Effector memory CD8-positive, alpha-beta T cell (primary cell): ENCODE results near the gene TMEM187.
A peak's percentile ranks its signal among the peaks of the same experiment; 100 is the strongest.

ENCODE experiments used
- ATAC-seq: fragments of 150-1000 bp; cut with Tn5 transposase; replicated peaks from 2 replicates; pipeline ENCODE4 v1.10.0; 2021; ENCODE audit warnings: mild to moderate bottlenecking, moderate library complexity
- DNase-seq, 3 experiments: peaks; one replicate each; pipeline ENCODE4 v3.0.0; 2021
- H3K27ac Mint-ChIP-seq, 2 donors: one replicate each; pipeline ENCODE4 v1.8.0; 2022; ENCODE audit warnings: mild to moderate bottlenecking in 2 of 2, mixed read lengths in 2 of 2, moderate library complexity in 2 of 2
- H3K27me3 Mint-ChIP-seq, 2 donors: one replicate each; pipeline ENCODE4 v1.8.0; 2022; ENCODE audit warnings: mixed read lengths in 2 of 2
- H3K36me3 Mint-ChIP-seq: one replicate; pipeline ENCODE4 v1.8.0; 2022; ENCODE audit warnings: mild to moderate bottlenecking, moderate library complexity, mixed read lengths; ENCODE audit not compliant: insufficient read depth
- H3K4me1 Mint-ChIP-seq, 2 donors: one replicate each; pipeline ENCODE4 v1.8.0; 2022; ENCODE audit warnings: low read depth in 2 of 2, mixed read lengths in 2 of 2
- H3K4me3 Mint-ChIP-seq, 2 donors: one replicate each; pipeline ENCODE4 v1.8.0; 2022; ENCODE audit warnings: mild to moderate bottlenecking in 2 of 2, mixed read lengths in 2 of 2, moderate library complexity in 2 of 2
- H3K9me3 Mint-ChIP-seq, 2 donors: one replicate each; pipeline ENCODE4 v1.8.0; 2022; ENCODE audit warnings: mixed read lengths in 2 of 2

Gene TMEM187

DNA sequence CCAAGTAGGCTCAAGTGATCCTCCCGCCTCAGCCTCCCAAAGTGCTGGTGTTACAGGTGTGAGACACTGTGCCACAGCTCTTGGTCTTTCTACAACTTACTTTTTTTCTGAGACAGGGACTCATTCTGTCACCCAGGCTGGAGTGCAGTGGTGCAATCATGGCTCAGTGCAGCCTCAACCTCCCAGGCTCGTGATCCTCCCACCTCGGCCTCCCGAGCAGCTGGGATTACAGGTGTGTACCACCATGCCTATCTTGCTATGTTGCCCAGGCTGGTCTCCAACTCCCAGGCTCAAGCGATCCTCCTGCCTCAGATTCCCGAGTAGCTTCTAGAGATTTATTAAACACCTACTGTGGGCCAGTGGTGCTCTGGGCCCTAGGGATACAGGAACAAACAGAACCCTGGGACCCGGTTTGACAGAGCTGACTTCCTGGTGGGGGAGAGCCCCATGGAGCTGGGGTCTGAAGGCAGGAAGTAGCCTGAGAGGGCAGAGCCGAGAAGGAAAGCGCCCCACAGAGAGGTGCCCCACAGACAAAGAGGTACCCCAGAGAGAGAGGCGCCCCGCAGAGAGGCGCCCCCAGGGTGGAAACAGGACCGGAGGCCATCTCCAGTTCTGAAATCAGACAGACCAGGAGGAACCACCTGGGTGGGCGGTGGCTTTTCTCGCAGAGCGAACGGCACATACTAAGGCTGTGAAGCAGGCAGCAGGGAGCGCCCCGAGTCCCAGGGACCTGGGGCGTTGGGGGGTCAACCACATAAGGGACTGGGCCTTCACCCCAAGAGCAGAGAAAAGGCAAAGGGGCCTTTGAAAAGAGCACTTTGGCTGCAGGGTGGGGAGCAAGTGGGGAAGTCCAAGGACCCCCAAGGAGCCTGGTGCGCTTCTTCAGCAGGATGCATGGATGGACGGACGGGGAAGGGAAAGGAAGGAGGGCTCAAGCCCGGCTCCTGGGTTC, 42.2 kb downstream of the TMEM187 start:
- no peak for DNase-seq
- Mint-ChIP-seq H3K4me3 (no peak overlapping the region), H3K27ac (no peak overlapping the region), H3K9me3 (no peaks in the 10 kb centered on the region), H3K36me3 (peaks cover 53% of the 10 kb centered on the region), H3K4me1 (peaks cover 15 to 21% of the 10 kb centered on the region in 2 donors), H3K27me3 (no peaks in the 10 kb centered on the region)
- no peak for ATAC-seq

DNA sequence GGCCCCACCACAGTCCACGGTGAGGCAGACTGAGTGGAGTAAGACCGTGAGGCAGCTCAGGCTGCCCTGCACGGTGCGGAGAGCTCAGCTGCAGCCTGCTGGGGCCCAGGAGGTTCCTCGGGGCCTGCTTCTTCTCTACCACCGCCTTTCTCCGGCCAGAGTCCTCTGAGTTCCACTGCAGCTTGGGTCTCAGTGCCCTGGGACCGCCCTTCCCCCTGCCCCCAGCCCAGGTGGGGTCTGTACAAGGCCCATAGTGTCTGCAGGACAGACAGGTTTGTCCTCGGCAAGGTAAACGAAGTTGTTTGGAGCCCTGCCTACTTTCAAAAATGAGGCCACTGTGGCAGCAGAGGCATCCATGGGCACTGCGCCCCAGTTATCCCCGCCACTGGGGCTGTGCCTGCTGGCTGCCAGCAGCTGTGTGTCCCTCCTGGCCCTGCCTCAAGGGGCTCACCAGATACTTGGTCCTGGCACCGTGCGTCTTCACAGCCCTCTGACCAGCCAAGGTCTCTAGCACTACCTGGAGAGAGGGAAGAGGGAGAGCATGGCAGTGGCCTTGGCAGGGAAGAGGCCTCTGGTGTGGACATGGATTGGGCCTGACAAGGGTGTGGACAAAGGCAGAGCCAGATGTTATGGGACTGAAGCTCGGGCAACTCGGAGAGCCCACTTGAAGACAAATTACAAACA, 43.2 kb downstream of the TMEM187 start:
- H3K9me3 Mint-ChIP-seq, result no peaks in the 10 kb centered on the region
- peaks cover 59% of the 10 kb centered on the region for H3K36me3 Mint-ChIP-seq
- H3K27me3 Mint-ChIP-seq, result no peaks in the 10 kb centered on the region
- H3K27ac Mint-ChIP-seq, result peak overlapping the region in 1 of 2 donors; percentile 72
- peaks cover 20 to 24% of the 10 kb centered on the region in 2 donors for H3K4me1 Mint-ChIP-seq
- DNase-seq (no peak), ATAC-seq (no peak)
- peak overlapping the region; percentile 10 to 31 for H3K4me3 Mint-ChIP-seq

DNA sequence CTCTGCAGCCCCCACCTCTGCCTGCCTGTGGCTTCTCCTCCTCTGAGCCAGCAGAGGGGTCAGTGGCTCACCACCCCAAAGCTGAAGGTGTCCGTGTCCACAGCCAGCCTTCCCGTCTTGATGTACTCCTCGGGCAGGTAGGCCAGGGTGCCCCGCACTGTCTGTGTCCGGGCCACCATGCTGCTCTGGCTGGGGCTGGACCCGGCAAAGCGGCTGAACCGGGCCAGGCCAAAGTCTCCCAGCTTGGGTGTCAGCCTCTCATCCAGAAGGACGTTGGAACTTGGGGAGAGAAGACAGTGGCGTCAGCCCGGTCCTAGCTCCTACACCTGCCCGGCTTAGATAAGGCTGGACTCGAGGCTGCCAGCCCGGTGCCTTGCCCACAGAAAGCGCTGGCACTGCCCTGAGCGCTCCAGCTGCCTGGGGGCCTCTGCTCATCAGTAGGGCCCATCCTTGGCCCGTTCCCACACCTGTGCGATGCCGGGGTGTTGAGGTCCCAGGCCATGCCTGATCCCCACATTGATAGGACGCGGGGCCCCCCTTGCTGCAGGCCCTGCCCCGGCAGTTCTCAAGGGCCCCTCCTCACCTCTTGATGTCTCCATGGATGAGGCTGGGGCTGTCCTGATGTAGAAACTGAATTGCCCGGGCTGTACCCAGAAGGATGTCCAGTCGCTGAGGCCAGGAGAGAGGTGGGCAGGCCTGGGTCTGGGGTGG, 44.0 kb downstream of the TMEM187 start:
- H3K9me3 Mint-ChIP-seq, result no peaks in the 10 kb centered on the region
- H3K27me3 Mint-ChIP-seq, result no peaks in the 10 kb centered on the region
- peak overlapping the region in 1 of 2 donors; percentile 10 for H3K4me3 Mint-ChIP-seq
- ATAC-seq, result no peak
- peaks cover 20 to 24% of the 10 kb centered on the region in 2 donors for H3K4me1 Mint-ChIP-seq
- DNase-seq, result no peak
- no peak overlapping the region for H3K27ac Mint-ChIP-seq
- peaks cover 58% of the 10 kb centered on the region for H3K36me3 Mint-ChIP-seq

DNA sequence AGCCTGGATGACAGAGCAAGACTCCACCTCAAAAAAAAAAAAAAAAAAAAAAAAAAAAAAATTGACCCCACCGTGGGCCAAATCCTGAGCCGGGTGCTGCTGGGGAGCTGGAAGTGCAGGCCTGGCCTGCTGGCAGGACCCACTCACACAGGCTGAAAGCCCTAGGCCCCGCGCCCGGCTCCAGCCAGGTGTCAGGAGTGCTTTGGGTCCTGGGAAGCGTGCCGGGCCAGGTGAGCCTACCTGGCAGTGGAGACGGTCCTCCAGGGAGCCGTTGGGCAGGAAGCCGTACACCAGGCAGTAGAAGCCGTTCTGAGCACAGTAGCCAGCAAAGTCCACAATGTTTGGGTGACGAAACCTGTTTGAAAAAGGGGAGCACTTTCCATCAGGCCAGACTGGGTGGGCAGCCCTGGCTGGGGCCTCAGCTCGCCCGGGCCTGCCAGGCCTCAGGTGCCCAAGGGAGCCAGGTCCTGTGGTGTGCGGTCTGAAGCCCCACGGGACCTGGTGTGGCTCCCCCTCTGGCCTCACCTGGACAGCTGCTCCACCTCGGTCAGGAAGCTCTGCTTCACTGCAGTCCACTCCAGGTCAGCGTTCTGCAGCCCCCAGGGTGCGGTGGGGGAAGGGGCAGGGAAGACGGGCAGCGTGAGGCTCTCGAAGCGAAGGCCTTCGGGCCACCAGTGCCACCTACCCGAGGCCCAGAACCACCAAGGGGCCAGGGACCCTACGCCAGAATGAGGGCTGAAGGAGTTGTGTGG, 45.4 kb downstream of the TMEM187 start:
- Mint-ChIP-seq H3K4me3 (peak overlapping the region; percentile 89 to 94), H3K4me1 (peaks cover 20 to 26% of the 10 kb centered on the region in 2 donors), H3K27me3 (no peaks in the 10 kb centered on the region), H3K9me3 (no peaks in the 10 kb centered on the region), H3K36me3 (peaks cover 58% of the 10 kb centered on the region), H3K27ac (peak overlapping the region; percentile 91 to 94)
- DNase-seq, result no peak
- no peak for ATAC-seq

DNA sequence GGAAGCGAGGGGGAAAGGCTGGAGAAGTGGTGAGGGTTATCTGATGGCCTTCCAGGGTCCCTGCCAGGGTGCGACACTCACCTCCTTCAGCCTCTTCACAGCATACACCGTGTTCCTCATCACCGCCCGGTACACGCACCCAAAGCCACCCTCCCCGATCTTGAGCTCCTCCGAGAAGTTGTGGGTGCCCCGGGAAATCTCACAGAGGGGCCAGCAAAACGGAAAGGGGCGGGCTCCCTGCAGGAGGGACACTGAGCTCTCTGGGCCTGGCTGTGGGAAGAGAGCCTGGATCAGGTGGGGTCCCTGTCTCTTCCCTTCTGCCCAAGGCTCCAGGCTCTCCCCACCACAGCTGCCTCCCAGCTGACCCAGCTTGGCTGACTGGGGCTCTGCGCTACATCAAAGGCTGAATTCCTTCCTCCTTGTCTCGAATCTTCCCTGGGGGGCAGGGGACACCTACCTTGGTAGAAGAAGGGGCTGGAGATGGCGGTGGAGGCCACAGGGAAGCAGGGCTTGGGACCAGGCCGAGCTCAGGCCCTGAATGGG, 46.0 kb downstream of the TMEM187 start:
- Mint-ChIP-seq H3K27me3 (no peaks in the 10 kb centered on the region), H3K9me3 (no peaks in the 10 kb centered on the region)

DNA sequence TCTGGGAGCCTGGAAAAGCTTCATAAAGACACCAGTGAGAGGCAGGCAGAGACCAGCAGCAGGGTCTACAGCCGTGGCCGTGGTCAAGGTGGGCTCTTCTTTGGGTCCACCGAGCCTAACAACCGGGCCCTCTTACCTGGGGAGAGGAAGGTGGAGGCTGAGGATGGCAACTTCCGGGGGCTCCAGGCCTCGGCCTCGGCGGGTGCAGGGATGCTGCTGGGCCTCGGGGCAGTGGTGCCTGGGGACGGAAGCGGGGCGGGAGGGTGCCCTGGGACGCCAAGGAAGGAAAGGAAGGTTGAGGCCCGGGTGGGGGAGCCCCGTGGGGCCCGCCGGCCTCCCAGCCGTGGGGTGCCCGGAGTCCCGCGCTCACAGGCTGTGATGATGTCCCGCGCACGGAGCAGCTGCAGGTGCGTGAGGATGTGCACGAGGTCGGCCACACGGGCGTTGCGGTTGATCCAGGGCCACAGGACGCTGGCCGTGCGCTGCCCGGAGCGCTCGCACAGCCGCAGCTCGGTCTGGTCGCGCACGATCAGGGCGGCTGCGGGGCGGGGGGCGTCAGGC, 46.6 kb downstream of the TMEM187 start:
- peaks cover 23% of the 10 kb centered on the region in 2 donors for H3K4me1 Mint-ChIP-seq
- H3K27me3 Mint-ChIP-seq, result no peaks in the 10 kb centered on the region
- H3K9me3 Mint-ChIP-seq, result no peaks in the 10 kb centered on the region
- ATAC-seq (peak; percentile 17), DNase-seq (no peak)
- H3K36me3 Mint-ChIP-seq, result peaks cover 49% of the 10 kb centered on the region
- H3K27ac Mint-ChIP-seq, result peak overlapping the region; percentile 91 to 94
- H3K4me3 Mint-ChIP-seq, result peak overlapping the region; percentile 89 to 94

More for the DNA sequence above, 46.0 kb downstream of the TMEM187 start:
- ATAC-seq (no peak), DNase-seq (no peak)
- Mint-ChIP-seq H3K4me1 (peaks cover 23 to 24% of the 10 kb centered on the region in 2 donors), H3K4me3 (peak overlapping the region; percentile 89 to 94), H3K36me3 (peaks cover 51% of the 10 kb centered on the region), H3K27ac (peak overlapping the region; percentile 91 to 94)

DNA sequence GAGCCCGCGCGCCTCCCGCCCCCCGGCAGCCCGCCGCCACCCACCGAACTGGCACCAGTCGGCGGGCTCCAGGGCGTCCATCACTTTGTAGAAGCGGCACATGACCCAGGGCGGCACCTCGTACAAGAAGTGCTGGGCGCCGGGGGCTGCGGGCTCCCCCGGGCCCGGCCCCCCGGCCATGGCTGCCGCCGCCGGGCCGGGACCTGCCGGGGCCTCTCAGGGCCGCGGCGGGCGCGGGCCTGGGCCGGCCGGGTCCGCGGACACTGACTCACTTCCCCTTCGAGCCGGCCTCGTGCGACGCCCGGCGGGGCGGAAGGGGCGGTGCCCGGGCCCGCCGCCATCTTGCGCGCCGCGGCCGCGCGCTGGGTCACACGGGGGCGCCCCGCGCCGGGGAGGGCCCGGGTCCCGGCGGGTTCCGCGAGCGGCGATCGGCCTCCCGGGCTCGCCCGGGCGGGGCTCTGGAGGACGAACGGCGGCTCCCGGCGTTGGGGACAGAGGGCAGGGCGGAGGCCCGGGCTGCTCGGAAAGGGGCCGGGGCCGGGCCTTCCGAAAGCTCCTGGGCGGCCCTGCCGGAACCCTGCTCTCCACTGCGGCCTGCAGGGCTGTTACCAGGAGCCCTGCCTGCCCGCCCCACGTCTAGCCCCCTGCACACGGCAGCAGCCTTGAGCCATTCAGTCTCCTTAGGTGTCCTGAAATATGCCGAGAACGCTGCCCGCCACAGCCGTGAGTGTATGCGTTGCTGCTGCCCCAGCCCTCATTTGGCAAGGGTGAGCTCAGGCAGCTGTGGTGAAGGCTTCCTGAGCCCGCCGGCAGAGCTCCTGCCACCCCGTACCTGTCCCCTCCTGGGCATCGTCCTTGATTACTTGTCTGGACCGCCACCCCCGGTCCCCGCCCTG, 47.3 kb downstream of the TMEM187 start, which contains the start of gene IRAK1:
Gene IRAK1, minus strand, starts transcription at position 270 of the 896 bp plus-strand sequence. Its CDS starts 90 bp downstream, at position 180.
- H3K27me3 Mint-ChIP-seq, result no peaks in the 10 kb centered on the region
- DNase-seq, result peak; percentile 19 to 32 (median 30)
- ATAC-seq, result peak; percentile 78
- peak within 1 kb of the TSS; percentile 91 to 95 for H3K27ac Mint-ChIP-seq
- peaks cover 17 to 20% of the 10 kb centered on the region in 2 donors for H3K4me1 Mint-ChIP-seq
- peaks cover 45% of the 10 kb centered on the region for H3K36me3 Mint-ChIP-seq
- H3K9me3 Mint-ChIP-seq, result no peaks in the 10 kb centered on the region
- H3K4me3 Mint-ChIP-seq, result peak within 1 kb of the TSS; percentile 89 to 94

DNA sequence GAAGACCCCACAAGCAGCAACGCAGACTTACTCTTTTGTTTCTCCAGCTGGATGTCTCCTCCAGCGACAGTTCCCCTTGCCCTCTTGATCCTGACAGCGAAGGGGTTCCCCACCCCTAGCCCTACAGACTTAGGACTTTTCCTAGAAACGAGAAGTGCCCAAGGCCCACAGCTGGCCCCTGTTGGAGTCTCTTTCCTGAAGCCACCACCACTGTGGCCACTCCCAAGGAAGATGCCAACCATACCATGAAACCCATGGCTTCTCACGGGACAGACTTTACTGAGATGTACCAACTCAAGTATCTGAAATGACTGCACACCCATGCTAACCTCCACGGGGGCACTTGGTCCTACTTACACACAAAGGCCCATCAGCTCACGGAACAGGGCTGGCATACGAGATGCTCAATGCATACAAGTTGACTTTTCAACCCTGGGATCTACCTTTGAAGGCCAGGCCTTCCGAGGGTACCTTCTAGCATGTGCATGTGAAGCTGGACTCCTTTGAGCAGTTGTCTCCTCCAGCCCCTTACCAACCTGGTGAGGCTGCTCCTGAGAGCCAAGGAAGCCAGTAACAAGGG, 48.1 kb downstream of the TMEM187 start:
- peak overlapping the region; percentile 88 to 95 for H3K27ac Mint-ChIP-seq
- DNase-seq (no peak), ATAC-seq (no peak)
- H3K36me3 Mint-ChIP-seq, result peaks cover 39% of the 10 kb centered on the region
- H3K27me3 Mint-ChIP-seq, result no peaks in the 10 kb centered on the region
- H3K4me1 Mint-ChIP-seq, result peaks cover 14 to 16% of the 10 kb centered on the region in 2 donors
- peak overlapping the region; percentile 84 to 89 for H3K4me3 Mint-ChIP-seq
- no peaks in the 10 kb centered on the region for H3K9me3 Mint-ChIP-seq

DNA sequence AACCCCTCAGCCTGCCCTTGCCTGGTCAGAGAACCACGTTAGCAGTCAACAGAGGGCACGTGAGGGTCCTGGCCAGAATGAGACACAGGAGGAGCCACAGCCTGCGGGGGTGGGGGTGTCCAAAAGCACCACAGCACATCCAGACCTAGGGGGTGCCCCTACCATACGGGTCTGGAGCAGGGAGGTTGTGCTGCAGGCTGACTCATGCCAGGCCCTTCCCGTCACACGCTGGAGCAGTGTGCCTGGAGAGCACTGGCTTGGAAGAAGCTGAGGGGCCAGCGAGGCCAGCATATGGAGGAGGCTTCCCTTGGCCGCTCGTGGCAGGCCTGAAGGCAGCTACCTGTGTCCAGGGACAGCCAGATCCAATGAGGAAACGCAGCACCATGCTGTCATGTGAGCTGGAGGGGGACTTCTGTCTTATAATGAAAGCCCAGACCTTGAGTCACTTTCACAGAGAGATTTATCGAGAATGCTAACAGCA, 48.6 kb downstream of the TMEM187 start:
- H3K27ac Mint-ChIP-seq, result peak overlapping the region in 1 of 2 donors; percentile 95

DNA sequence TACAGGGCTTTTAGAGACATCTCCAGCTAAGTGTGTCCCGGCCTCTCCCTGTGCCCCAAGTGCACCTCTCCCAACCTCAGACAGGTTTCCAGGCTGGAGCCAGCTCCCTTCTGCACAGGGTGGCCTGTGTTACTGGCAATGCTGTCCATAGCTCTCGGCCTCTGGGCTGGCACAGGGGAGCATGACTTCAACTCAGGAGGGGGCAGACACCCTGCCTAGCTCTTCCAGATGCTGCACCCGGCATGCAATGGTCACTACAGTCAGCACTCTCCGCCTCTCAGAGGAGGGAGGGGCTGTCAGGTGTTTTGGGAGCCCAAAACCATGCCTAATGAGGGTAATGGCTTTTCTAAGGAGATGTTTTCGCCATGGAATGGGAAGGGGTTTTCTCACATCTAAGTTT, 49.6 kb downstream of the TMEM187 start:
- Mint-ChIP-seq H3K4me1 (peaks cover 12 to 14% of the 10 kb centered on the region in 2 donors), H3K9me3 (no peaks in the 10 kb centered on the region), H3K27me3 (no peaks in the 10 kb centered on the region), H3K36me3 (peaks cover 34% of the 10 kb centered on the region), H3K4me3 (no peak overlapping the region), H3K27ac (peak overlapping the region in 1 of 2 donors; percentile 17)
- ATAC-seq (no peak), DNase-seq (no peak)

More for the DNA sequence above, 48.6 kb downstream of the TMEM187 start:
- H3K4me3 Mint-ChIP-seq, result peak overlapping the region in 1 of 2 donors; percentile 89
- H3K36me3 Mint-ChIP-seq, result peaks cover 40% of the 10 kb centered on the region
- DNase-seq, result no peak
- peaks cover 12 to 14% of the 10 kb centered on the region in 2 donors for H3K4me1 Mint-ChIP-seq
- H3K27me3 Mint-ChIP-seq, result no peaks in the 10 kb centered on the region
- H3K9me3 Mint-ChIP-seq, result no peaks in the 10 kb centered on the region
- no peak for ATAC-seq
